AG09309 (cell line): ENCODE data around the gene NRG3.

Source experiments
- DNase-seq: peaks from one replicate; pipeline ENCODE4 v3.0.0-alpha.2; 2010; ENCODE audit warnings: low read depth
- H3K4me3 ChIP-seq: 2 replicates; pipeline ENCODE4 v1.5.1; 2011; ENCODE audit warnings: mild to moderate bottlenecking, low read depth, low read length, moderate library complexity; ENCODE audit not compliant: control insufficient read depth
- CTCF ChIP-seq: IDR thresholded peaks from 2 replicates; pipeline ENCODE4 v1.5.1; 2011; ENCODE audit warnings: mild to moderate bottlenecking, low read depth, low read length, inconsistent platforms; ENCODE audit not compliant: insufficient read depth, control insufficient read depth; ENCODE audit errors: missing control alignments

Gene NRG3

GRCh38 chr10:81996927-81997326 is 121.9 kb downstream of the NRG3 start:
- no peak for TF ChIP-seq CTCF
- H3K4me3 ChIP-seq: no peak overlapping the region

GRCh38 chr10:82020999-82021398 is 146.0 kb downstream of the NRG3 start:
- DNase-seq: no peak
- H3K4me3 ChIP-seq: no peak overlapping the region
- no peak for TF ChIP-seq CTCF

More at GRCh38 chr10:81996927-81997326, 121.9 kb downstream of the NRG3 start:
- DNase-seq: no peak

- no peak overlapping the region for H3K4me3 ChIP-seq
- TF ChIP-seq CTCF: no peak
- no peak for DNase-seq
Measured at GRCh38 chr10:82027711-82028110, 152.7 kb downstream of the NRG3 start.

GRCh38 chr10:82037076-82037475 is 162.1 kb downstream of the NRG3 start:
- H3K4me3 ChIP-seq: no peak overlapping the region
- DNase-seq: no peak
- TF ChIP-seq CTCF: no peak

- no peak for TF ChIP-seq CTCF
- H3K4me3 ChIP-seq: no peak overlapping the region
- no peak for DNase-seq
Measured at GRCh38 chr10:82038587-82038986, 163.6 kb downstream of the NRG3 start.

GRCh38 chr10:82040336-82040735 is 165.3 kb downstream of the NRG3 start:
- no peak for TF ChIP-seq CTCF
- H3K4me3 ChIP-seq: no peak overlapping the region
- no peak for DNase-seq

- H3K4me3 ChIP-seq: no peak overlapping the region
- no peak for TF ChIP-seq CTCF
- no peak for DNase-seq
Measured at GRCh38 chr10:82041018-82041417, 166.0 kb downstream of the NRG3 start.
